HepG2 (cell line): ENCODE results near the gene GRHL3. TPM values are rescaled to one million over a fixed set of nuclear protein-coding genes. Genes with fewer than 3 reads are reported as not detected.

Experiments
- ATAC-seq: fragments of 200-7000 bp; cut with Tn5 transposase; 3 replicates; pipeline ENCODE4 v1.9.1; 2020; ENCODE audit warnings: mild to moderate bottlenecking, moderate library complexity
- BruUV-seq: library from RNA; stranded (reverse); fragments of 400-500 nt; replicated peaks from 2 replicates; lab custom pipeline; 2021; lab: Mats Ljungman, UMichigan
- CTCF ChIA-PET: fragments of 300-600 bp; formaldehyde crosslinking; extraction: SDS; loops from one replicate; lab custom pipeline; 2021; ENCODE audit warnings: low total read pairs, inconsistent platforms, low intra/inter-chr PET ratio; lab: Yijun Ruan, JAX
- POLR2A ChIA-PET: fragments of 350-600 bp; sonication (Branson Sonifier 250); formaldehyde crosslinking; loops from one replicate; lab custom pipeline; 2020; ENCODE audit warnings: antibody characterized with exemption, inconsistent platforms; lab: Yijun Ruan, JAX
- DNase-seq: peaks from one replicate; pipeline ENCODE4 v3.0.0-alpha.2; 2015; ENCODE audit warnings: low spot score
- FAIRE-seq: peaks from 3 replicates; lab custom pipeline; 2011; peaks lifted over from hg19 to GRCh38; lab: Jason Lieb, UNC
- H2AFZ ChIP-seq: one replicate; pipeline ENCODE4 v1.6.1; 2011; ENCODE audit warnings: low read length, inconsistent platforms
- H3K27ac ChIP-seq: fragments of 300-600 bp; 3 replicates; pipeline ENCODE4 v1.8.0; 2011; ENCODE audit warnings: mixed run types, mild to moderate bottlenecking, mixed read lengths, low read length, inconsistent platforms; ENCODE audit not compliant: insufficient read depth; ENCODE audit errors: extremely low read length
- H3K27me3 ChIP-seq, 2 experiments: fragments of 200-600 bp in 1 of 2; 2 replicates in 1 of 2; 3 replicates in 1 of 2; pipeline versions ENCODE4 v1.6.0 to v1.8.0; 2011; ENCODE audit warnings: low read length in 2 of 2, mild to moderate bottlenecking in 2 of 2, moderate library complexity in 2 of 2, inconsistent platforms in 1 of 2; ENCODE audit not compliant: insufficient read depth in 2 of 2, control insufficient read depth in 1 of 2
- H3K36me3 ChIP-seq, 2 experiments: fragments of 200-600 bp in 1 of 2; replicated peaks in 1 of 2; 2 replicates in 1 of 2; 3 replicates in 1 of 2; pipeline versions ENCODE4 v1.5.1 to v1.8.0; 2011; ENCODE audit warnings: low read length in 2 of 2, inconsistent platforms in 1 of 2; ENCODE audit not compliant: insufficient read depth in 2 of 2, control insufficient read depth in 1 of 2
- H3K4me1 ChIP-seq: 2 replicates; pipeline ENCODE4 v1.5.1; 2012; ENCODE audit warnings: low read length, inconsistent platforms; ENCODE audit not compliant: insufficient read depth
- H3K4me2 ChIP-seq: 2 replicates; pipeline ENCODE4 v1.6.0; 2011; ENCODE audit warnings: low read depth, low read length, inconsistent platforms
- H3K4me3 ChIP-seq, 3 experiments: fragments of 200-600 bp in 1 of 3; sonication (generic), shearing (Covaris generic) in 1 of 3; replicated peaks in 1 of 3; 2 replicates each; pipeline ENCODE4 v1.5.1; 2011 to 2016; ENCODE audit warnings: low read length in 3 of 3, inconsistent platforms in 2 of 3, low read depth in 2 of 3, mild to moderate bottlenecking in 2 of 3, control low read depth in 1 of 3, mixed read lengths in 1 of 3; ENCODE audit not compliant: insufficient read depth in 1 of 3
- H3K79me2 ChIP-seq: one replicate; pipeline ENCODE4 v1.6.1; 2011; ENCODE audit warnings: low read length, inconsistent platforms; ENCODE audit not compliant: insufficient read depth
- H3K9ac ChIP-seq: 2 replicates; pipeline ENCODE4 v1.6.0; 2011; ENCODE audit warnings: mild to moderate bottlenecking, low read depth, low read length, inconsistent platforms; ENCODE audit not compliant: insufficient read depth
- H3K9me3 ChIP-seq: 2 replicates; pipeline ENCODE4 v1.5.1; 2012; ENCODE audit warnings: mild to moderate bottlenecking, low read length
- H4K20me1 ChIP-seq: 2 replicates; pipeline ENCODE4 v1.6.0; 2011; ENCODE audit warnings: inconsistent platforms, mild to moderate bottlenecking, low read length, moderate library complexity; ENCODE audit not compliant: insufficient read depth
- GMEB1 ChIP-seq: sonication (generic); formaldehyde crosslinking; IDR thresholded peaks from 2 replicates; pipeline ENCODE4 v1.5.1; 2020; ENCODE audit warnings: missing genetic modification reagents, mild to moderate bottlenecking, borderline replicate concordance
- HMG20B ChIP-seq: conservative IDR thresholded peaks from 2 replicates; pipeline ENCODE4 v1.6.1; 2016; ENCODE audit warnings: missing genetic modification reagents, missing compliant biosample characterization
- LCORL ChIP-seq, 2 experiments: fragments of 450-650 bp in 1 of 2; sonication (generic) in 1 of 2; formaldehyde crosslinking in 1 of 2; IDR thresholded peaks; 2 replicates each; pipeline versions ENCODE4 v1.5.0 to v1.6.1; 2017 to 2020; ENCODE audit warnings: antibody characterized with exemption in 1 of 2, missing genetic modification reagents in 1 of 2
- MAFF ChIP-seq: IDR thresholded peaks from 2 replicates; pipeline ENCODE4 v1.6.1; 2011; ENCODE audit warnings: low read depth, low read length, improper control_type of control experiment
- MAFK ChIP-seq, 2 experiments: IDR thresholded peaks in 1 of 2; conservative IDR thresholded peaks in 1 of 2; 2 replicates each; pipeline ENCODE4 v1.6.1; 2011; ENCODE audit warnings: improper control_type of control experiment in 2 of 2, low read length in 2 of 2
- SMC3 ChIP-seq: IDR thresholded peaks from 2 replicates; pipeline ENCODE4 v1.6.1; 2011; ENCODE audit warnings: low read length, improper control_type of control experiment
- SUZ12 ChIP-seq: fragments of 150-350 bp; IDR thresholded peaks from 2 replicates; pipeline ENCODE4 v1.6.1; 2014; ENCODE audit warnings: low read depth, low read length
- ZNF30 ChIP-seq: sonication (generic); formaldehyde crosslinking; IDR thresholded peaks from 2 replicates; pipeline ENCODE4 v1.5.0; 2020; ENCODE audit warnings: mild to moderate bottlenecking, missing genetic modification reagents
- WGBS: methylation state at CpG from one replicate; pipeline ENCODE4 v1.1.6; 2017; ENCODE audit warnings: low lambda C conversion rate; 5-methylcytosine and 5-hydroxymethylcytosine counted together
- in situ Hi-C: cut with HindIII; loops from 2 replicates; pipeline ENCODE4 v1.10.0; 2017; ENCODE audit warnings: low pct_unique_long_range_greater_than_20kb; ENCODE audit not compliant: extremely low pct_ligation_motif_present
- intact Hi-C: fragments of 100-400 bp; cut with micrococcal nuclease; formaldehyde crosslinking; loops from one replicate; pipeline ENCODE4 v1.10.0; 2022; ENCODE audit not compliant: unreplicated experiment
- polyA plus RNA-seq, 8 experiments: library from polyadenylated mRNA; depleted of rRNA in 3 of 8; stranded (reverse) in 7 of 8; unstranded in 1 of 8; fragments of >200 nt; fragmentation: Illumina TruSeq in 4 of 8; extraction: Trizol in 4 of 8; gene quantifications; 2 replicates each; pipeline versions ENCODE4 v1.2.1 to v1.2.3, GENCODE V29; 2011 to 2016; ENCODE audit warnings: low read depth in 4 of 8, missing spikeins in 1 of 8, mixed read lengths in 1 of 8; ENCODE audit not compliant: insufficient read depth in 1 of 8
- total RNA-seq, 5 experiments: library from RNA; depleted of rRNA; stranded (reverse); fragments of >200 nt; fragmentation: Illumina TruSeq; extraction: Trizol; gene quantifications; 2 replicates each; pipeline ENCODE4 v1.2.3, GENCODE V29; 2016; ENCODE audit warnings: low read depth in 1 of 5
- TF ChIP-seq, protein P1 (sequence below), 2 experiments: IDR thresholded peaks; 2 replicates each; pipeline ENCODE4 v1.6.1; 2011 to 2012; ENCODE audit warnings: low read length in 2 of 2, borderline replicate concordance in 1 of 2, low read depth in 1 of 2, mild to moderate bottlenecking in 1 of 2, moderate library complexity in 1 of 2

The GRHL3 gene
- total and polyA plus RNA-seq, 2 of the 13 experiments (the other 11 are each of a cell fraction or from before 2014, with no cell fraction given) = not detected

DNA sequence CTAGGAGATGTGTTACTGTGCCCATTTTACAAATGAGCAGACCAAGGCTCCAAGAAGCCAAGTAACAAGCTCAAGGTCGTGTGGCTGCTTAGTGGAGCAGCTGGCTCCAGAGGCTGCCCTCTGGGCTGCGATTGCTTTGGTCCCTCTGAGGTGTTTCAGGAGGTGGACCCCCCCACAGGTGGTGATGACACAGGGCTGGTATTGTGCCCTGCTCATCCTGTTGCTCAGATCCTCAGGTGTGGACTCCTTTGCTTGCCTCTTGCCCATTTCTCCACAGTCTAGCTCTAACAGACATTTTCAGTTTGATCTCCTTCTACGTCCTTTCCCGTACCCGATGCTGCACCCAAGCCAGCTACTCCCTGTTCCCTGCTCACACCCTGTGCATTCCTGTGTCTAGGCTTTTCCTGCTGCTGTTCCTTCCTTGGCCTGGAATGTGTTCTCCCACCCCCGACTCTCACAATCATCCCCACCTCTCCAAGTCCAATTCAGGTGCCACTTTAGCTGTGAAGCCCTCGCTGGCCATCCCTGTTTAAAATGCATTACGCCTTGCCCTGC lies 28.1 kb upstream of the GRHL3 start:
- 0 out of 2 replicates have a peak, but pooled peaks cover 6% of the 10 kb centered on the region for H3K4me1 ChIP-seq
- H3K4me3 ChIP-seq = no peak overlapping the region
- H3K9ac ChIP-seq = no peak overlapping the region
- no peak overlapping the region for H3K4me2 ChIP-seq
- no peak for FAIRE-seq
- H3K9me3 ChIP-seq = no peaks in the 10 kb centered on the region
- ChIA-PET POLR2A (no interaction called here), CTCF (no interaction called here)
- intact Hi-C loops (loop anchor here (10.0 kb wide), 1 partner anchor 86 kb away; no protein-coding TSS in a partner anchor), in situ Hi-C loops (no loop called here)
- no peak for DNase-seq
- H3K27ac ChIP-seq = no peak overlapping the region
- no peak overlapping the region for H2AFZ ChIP-seq
- H3K36me3 ChIP-seq = no peaks in the 10 kb centered on the region
- H3K79me2 ChIP-seq = no peaks in the 10 kb centered on the region
- no peak for ATAC-seq
- BruUV-seq = no TSS peak
- peaks cover 3 to 26% of the 10 kb centered on the region in 2 experiments; a peak in 3 of 5 replicates for H3K27me3 ChIP-seq
- H4K20me1 ChIP-seq = no peaks in the 10 kb centered on the region
- TF ChIP-seq, protein P1, sequence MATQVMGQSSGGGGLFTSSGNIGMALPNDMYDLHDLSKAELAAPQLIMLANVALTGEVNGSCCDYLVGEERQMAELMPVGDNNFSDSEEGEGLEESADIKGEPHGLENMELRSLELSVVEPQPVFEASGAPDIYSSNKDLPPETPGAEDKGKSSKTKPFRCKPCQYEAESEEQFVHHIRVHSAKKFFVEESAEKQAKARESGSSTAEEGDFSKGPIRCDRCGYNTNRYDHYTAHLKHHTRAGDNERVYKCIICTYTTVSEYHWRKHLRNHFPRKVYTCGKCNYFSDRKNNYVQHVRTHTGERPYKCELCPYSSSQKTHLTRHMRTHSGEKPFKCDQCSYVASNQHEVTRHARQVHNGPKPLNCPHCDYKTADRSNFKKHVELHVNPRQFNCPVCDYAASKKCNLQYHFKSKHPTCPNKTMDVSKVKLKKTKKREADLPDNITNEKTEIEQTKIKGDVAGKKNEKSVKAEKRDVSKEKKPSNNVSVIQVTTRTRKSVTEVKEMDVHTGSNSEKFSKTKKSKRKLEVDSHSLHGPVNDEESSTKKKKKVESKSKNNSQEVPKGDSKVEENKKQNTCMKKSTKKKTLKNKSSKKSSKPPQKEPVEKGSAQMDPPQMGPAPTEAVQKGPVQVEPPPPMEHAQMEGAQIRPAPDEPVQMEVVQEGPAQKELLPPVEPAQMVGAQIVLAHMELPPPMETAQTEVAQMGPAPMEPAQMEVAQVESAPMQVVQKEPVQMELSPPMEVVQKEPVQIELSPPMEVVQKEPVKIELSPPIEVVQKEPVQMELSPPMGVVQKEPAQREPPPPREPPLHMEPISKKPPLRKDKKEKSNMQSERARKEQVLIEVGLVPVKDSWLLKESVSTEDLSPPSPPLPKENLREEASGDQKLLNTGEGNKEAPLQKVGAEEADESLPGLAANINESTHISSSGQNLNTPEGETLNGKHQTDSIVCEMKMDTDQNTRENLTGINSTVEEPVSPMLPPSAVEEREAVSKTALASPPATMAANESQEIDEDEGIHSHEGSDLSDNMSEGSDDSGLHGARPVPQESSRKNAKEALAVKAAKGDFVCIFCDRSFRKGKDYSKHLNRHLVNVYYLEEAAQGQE (IDR thresholded peaks at IDR 0.05; ENCODE audit: borderline replicate concordance in 1 of 2, low read depth in 1 of 2, low read length in 2 of 2) = no peak
- TF ChIP-seq SMC3 = no peak
- WGBS = 27% methylated on average over 8 of the region's 8 CpGs

DNA sequence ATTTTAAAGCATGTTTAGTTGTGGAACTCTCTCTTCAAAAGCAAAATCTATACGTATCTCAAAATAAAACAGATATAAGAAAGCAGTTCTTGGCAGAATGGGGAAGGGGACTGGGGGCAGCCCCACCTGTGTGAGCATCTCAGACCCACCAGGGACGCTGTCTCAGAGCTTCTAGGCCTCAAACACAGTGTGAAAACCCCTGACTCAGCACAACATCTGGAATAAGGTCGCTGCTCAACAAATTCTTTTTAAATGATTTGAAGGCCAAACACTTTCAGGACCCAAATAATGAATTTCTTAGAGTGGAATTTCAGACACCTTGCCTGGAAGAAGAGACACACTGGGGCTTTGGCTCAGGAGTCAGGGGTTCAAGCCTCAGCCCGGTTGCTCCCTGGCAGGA lies 27.1 kb upstream of the GRHL3 start:
- Histone ChIP-seq H3K27ac (no peak overlapping the region), H4K20me1 (no peaks in the 10 kb centered on the region), H2AFZ (no peak overlapping the region), H3K36me3 (no peaks in the 10 kb centered on the region), H3K79me2 (no peaks in the 10 kb centered on the region), H3K4me1 (0 out of 2 replicates have a peak, but pooled peaks cover 6% of the 10 kb centered on the region), H3K4me3 (no peak overlapping the region), H3K9ac (no peak overlapping the region), H3K27me3 (peaks cover 3 to 29% of the 10 kb centered on the region in 2 experiments; a peak in 3 of 5 replicates), H3K9me3 (no peaks in the 10 kb centered on the region), H3K4me2 (no peak overlapping the region)
- 37% methylated on average over 4 of the region's 4 CpGs for WGBS
- FAIRE-seq (no peak), DNase-seq (no peak), ATAC-seq (no peak)
- intact Hi-C loops = loop anchor here (10.0 kb wide), 1 partner anchor 87 kb away; no protein-coding TSS in a partner anchor
- TF ChIP-seq GMEB1 (CRISPR knock-in tag) (no peak), HMG20B (CRISPR knock-in tag) (no peak), MAFF (peak; percentile 92), LCORL (IDR thresholded peaks at IDR 0.05) (no peak), LCORL (CRISPR knock-in tag; IDR thresholded peaks at IDR 0.05) (no peak), MAFK (conservative IDR thresholded peaks at IDR 0.05 in 1 of 2, IDR thresholded peaks at IDR 0.05 in 1 of 2; ENCODE audit: low read length in 2 of 2) (peak; percentile 88 to 93), SUZ12 (no peak), ZNF30 (CRISPR knock-in tag) (no peak)
- in situ Hi-C loops = no loop called here
- POLR2A ChIA-PET = no interaction called here
- BruUV-seq = no TSS peak
- CTCF ChIA-PET = no interaction called here
